Mucosa of rectum (tissue), 2 donors: ENCODE data around the gene ARHGAP32.

Source experiments
- H3K27ac ChIP-seq, 2 donors: one replicate each; pipeline ENCODE4 v1.7.0; 2013; ENCODE audit warnings: inconsistent platforms in 2 of 2, low read depth in 2 of 2, low read length in 2 of 2
- H3K27me3 ChIP-seq, 2 donors: one replicate each; pipeline ENCODE4 v1.7.0; 2013; ENCODE audit warnings: low read length in 2 of 2; ENCODE audit not compliant: control insufficient read depth in 2 of 2, insufficient read depth in 2 of 2
- H3K36me3 ChIP-seq, 2 donors: one replicate each; pipeline ENCODE4 v1.7.0; 2013; ENCODE audit warnings: low read length in 2 of 2; ENCODE audit not compliant: control insufficient read depth in 2 of 2, insufficient read depth in 2 of 2
- H3K4me1 ChIP-seq, 2 donors: one replicate each; pipeline ENCODE4 v1.7.0; 2013; ENCODE audit warnings: low read length in 2 of 2, mild to moderate bottlenecking in 1 of 2; ENCODE audit not compliant: control insufficient read depth in 2 of 2, insufficient read depth in 2 of 2
- H3K4me3 ChIP-seq, 2 donors: one replicate each; pipeline ENCODE4 v1.7.0; 2013; ENCODE audit warnings: low read length in 2 of 2
- H3K9ac ChIP-seq, 2 donors: one replicate each; pipeline ENCODE4 v1.7.0; 2013; ENCODE audit warnings: low read length in 2 of 2, low read depth in 1 of 2, mild to moderate bottlenecking in 1 of 2
- H3K9me3 ChIP-seq, 2 donors: one replicate each; pipeline ENCODE4 v1.7.0; 2013; ENCODE audit warnings: low read length in 2 of 2; ENCODE audit not compliant: control insufficient read depth in 2 of 2
- donor health status: healthy.
- donor health status: Normal muscosa, but diverticular disease.

ARHGAP32 gene

GRCh38 chr11:129045150-129045549, 147.0 kb downstream of the ARHGAP32 start:
- H3K4me3 ChIP-seq = no peak overlapping the region
- no peaks in the 10 kb centered on the region for H3K4me1 ChIP-seq
- no peak overlapping the region for H3K9ac ChIP-seq
- no peak overlapping the region for H3K27ac ChIP-seq
- no peaks in the 10 kb centered on the region for H3K36me3 ChIP-seq
- H3K27me3 ChIP-seq = no peaks in the 10 kb centered on the region
- no peaks in the 10 kb centered on the region for H3K9me3 ChIP-seq

- H3K36me3 ChIP-seq = no peaks in the 10 kb centered on the region
- H3K27ac ChIP-seq = no peak overlapping the region
- no peak overlapping the region for H3K4me3 ChIP-seq
- H3K27me3 ChIP-seq = no peaks in the 10 kb centered on the region
- H3K9ac ChIP-seq = no peak overlapping the region
- H3K9me3 ChIP-seq = no peaks in the 10 kb centered on the region
- no peaks in the 10 kb centered on the region for H3K4me1 ChIP-seq
Observed at GRCh38 chr11:129042503-129042902, 149.6 kb downstream of the ARHGAP32 start.

- Histone ChIP-seq H3K27ac (no peak overlapping the region), H3K4me1 (no peaks in the 10 kb centered on the region), H3K4me3 (no peak overlapping the region), H3K36me3 (no peaks in the 10 kb centered on the region), H3K9ac (no peak overlapping the region), H3K27me3 (no peaks in the 10 kb centered on the region), H3K9me3 (no peaks in the 10 kb centered on the region)
Observed at GRCh38 chr11:129041611-129042018, 150.5 kb downstream of the ARHGAP32 start.

- no peaks in the 10 kb centered on the region for H3K27me3 ChIP-seq
- H3K36me3 ChIP-seq = no peaks in the 10 kb centered on the region
Observed at GRCh38 chr11:129040934-129041333, 151.2 kb downstream of the ARHGAP32 start.

GRCh38 chr11:129035244-129035643, 156.9 kb downstream of the ARHGAP32 start:
- no peak overlapping the region for H3K27ac ChIP-seq
- peaks cover 0 to 4% of the 10 kb centered on the region in 2 donors for H3K36me3 ChIP-seq
- H3K9me3 ChIP-seq = no peaks in the 10 kb centered on the region
- H3K27me3 ChIP-seq = no peaks in the 10 kb centered on the region
- no peaks in the 10 kb centered on the region for H3K4me1 ChIP-seq
- H3K4me3 ChIP-seq = no peak overlapping the region
- H3K9ac ChIP-seq = no peak overlapping the region

More at GRCh38 chr11:129040934-129041333, 151.2 kb downstream of the ARHGAP32 start:
- Histone ChIP-seq H3K4me3 (no peak overlapping the region), H3K27ac (no peak overlapping the region), H3K9me3 (no peaks in the 10 kb centered on the region), H3K4me1 (no peaks in the 10 kb centered on the region), H3K9ac (no peak overlapping the region)

DNA sequence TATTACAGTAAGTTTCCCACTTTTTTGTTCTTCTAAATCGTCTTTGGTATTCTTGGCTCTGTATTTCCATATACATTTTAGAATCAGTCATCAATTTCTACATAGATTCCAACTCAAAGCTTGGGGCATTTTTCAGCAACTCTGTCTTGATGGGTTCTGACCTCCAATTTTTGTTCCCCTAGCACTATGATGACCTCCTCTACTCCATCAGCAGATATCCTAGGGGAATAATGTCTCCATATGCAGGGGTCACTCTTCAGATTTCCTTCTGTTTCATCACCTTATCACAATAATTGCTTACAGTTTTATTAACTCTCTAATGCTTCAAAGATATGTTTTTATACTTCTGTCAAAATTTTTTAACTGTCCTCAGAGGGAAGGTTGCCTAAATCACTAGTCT, 158.1 kb downstream of the ARHGAP32 start:
- H3K9ac ChIP-seq = no peak overlapping the region
- H3K36me3 ChIP-seq = peaks cover 0 to 4% of the 10 kb centered on the region in 2 donors
- H3K4me1 ChIP-seq = no peaks in the 10 kb centered on the region
- H3K9me3 ChIP-seq = no peaks in the 10 kb centered on the region
- no peaks in the 10 kb centered on the region for H3K27me3 ChIP-seq
- no peak overlapping the region for H3K27ac ChIP-seq
- no peak overlapping the region for H3K4me3 ChIP-seq

- Histone ChIP-seq H3K4me3 (peak overlapping the region; percentile 84 to 87), H3K9ac (peak overlapping the region; percentile 70 to 81), H3K27me3 (no peaks in the 10 kb centered on the region), H3K4me1 (peaks cover 0 to 10% of the 10 kb centered on the region in 2 donors), H3K36me3 (no peaks in the 10 kb centered on the region), H3K27ac (peak overlapping the region; percentile 74 to 76), H3K9me3 (no peaks in the 10 kb centered on the region)
Observed at GRCh38 chr11:129023968-129024676, 168.0 kb downstream of the ARHGAP32 start.

GRCh38 chr11:129021295-129021694, 170.8 kb downstream of the ARHGAP32 start:
- Histone ChIP-seq H3K9me3 (no peaks in the 10 kb centered on the region), H3K9ac (peak overlapping the region in 1 of 2 donors; percentile 81)

GRCh38 chr11:129018991-129019390, 173.1 kb downstream of the ARHGAP32 start:
- peak overlapping the region in 1 of 2 donors; percentile 29 for H3K4me3 ChIP-seq
- H3K9ac ChIP-seq = peak overlapping the region in 1 of 2 donors; percentile 12
- no peaks in the 10 kb centered on the region for H3K36me3 ChIP-seq
- no peaks in the 10 kb centered on the region for H3K27me3 ChIP-seq
- H3K27ac ChIP-seq = peak overlapping the region in 1 of 2 donors; percentile 37
- no peaks in the 10 kb centered on the region for H3K9me3 ChIP-seq
- peaks cover 2 to 32% of the 10 kb centered on the region in 2 donors for H3K4me1 ChIP-seq

More at GRCh38 chr11:129021295-129021694, 170.8 kb downstream of the ARHGAP32 start:
- Histone ChIP-seq H3K4me3 (peak overlapping the region; percentile 84 to 87), H3K27me3 (no peaks in the 10 kb centered on the region), H3K36me3 (no peaks in the 10 kb centered on the region), H3K4me1 (peaks cover 0 to 24% of the 10 kb centered on the region in 2 donors), H3K27ac (peak overlapping the region in 1 of 2 donors; percentile 67)

- Histone ChIP-seq H3K27ac (peak overlapping the region; percentile 16 to 34), H3K4me3 (peak overlapping the region; percentile 30 to 58), H3K27me3 (no peaks in the 10 kb centered on the region), H3K36me3 (no peaks in the 10 kb centered on the region), H3K4me1 (peaks cover 2 to 35% of the 10 kb centered on the region in 2 donors), H3K9ac (peak overlapping the region in 1 of 2 donors; percentile 39), H3K9me3 (no peaks in the 10 kb centered on the region)
Observed at GRCh38 chr11:129018126-129018525, 174.0 kb downstream of the ARHGAP32 start.
